ENCODE data around the gene GPC6.

Gene GPC6

DNA sequence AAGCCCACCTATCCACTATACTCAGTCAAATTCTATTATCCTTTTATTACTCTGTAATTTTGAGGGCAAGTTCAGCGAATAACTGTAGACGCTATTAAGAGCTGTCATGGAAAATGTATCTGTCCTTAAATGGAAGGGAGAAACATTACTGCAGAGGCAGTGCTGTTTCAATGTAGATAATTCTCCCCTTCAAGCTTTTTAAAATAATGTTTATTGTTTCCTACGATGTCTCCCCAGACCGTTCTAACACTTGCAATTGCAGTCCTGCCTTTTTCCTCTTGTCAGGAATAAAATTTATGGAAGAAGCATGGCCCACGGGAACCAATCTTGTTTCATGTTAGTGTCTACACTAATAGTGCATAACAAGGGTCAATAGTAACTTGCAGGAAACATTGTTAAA, 159.5 kb downstream of the GPC6 start:
- no peak for DNase-seq

DNA sequence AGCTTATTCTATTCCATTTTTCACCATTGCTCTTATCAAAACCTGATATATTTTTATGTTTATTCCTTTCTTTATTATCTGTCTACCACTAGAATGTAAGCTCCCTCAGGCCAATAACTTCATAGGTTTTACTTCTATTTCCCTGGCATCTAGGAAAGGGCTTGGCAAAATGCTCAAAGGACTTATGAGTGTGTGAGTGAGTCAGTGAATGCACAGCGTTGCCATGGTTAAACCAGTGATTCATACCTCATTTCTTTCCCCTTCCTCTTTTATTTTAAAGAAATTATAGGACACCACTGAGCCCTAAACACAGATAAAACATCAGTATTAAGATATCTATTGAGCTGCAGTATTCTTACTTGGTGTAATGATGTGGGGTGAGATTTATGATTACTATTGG, 162.1 kb downstream of the GPC6 start:
- no peak for DNase-seq

DNA sequence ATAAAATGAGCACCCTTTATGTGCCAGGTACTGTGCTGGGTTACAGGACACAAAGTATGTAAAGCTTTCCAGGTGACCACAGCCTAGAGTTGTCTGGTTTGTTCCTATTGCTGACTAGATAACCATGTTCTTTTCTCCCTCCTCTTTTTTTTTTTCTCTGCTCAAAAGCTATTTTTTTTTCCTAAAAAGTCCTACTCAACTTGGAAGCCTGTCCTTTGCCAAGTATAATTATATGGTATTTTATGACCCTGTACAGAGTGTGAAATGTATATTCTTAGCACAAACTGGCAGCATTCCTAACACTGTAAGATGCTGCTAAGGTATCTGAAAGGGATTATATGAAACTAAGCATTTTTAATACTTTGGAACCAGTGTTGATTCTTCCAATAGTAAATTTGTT, 171.0 kb downstream of the GPC6 start:
- DNase-seq = no peak

DNA sequence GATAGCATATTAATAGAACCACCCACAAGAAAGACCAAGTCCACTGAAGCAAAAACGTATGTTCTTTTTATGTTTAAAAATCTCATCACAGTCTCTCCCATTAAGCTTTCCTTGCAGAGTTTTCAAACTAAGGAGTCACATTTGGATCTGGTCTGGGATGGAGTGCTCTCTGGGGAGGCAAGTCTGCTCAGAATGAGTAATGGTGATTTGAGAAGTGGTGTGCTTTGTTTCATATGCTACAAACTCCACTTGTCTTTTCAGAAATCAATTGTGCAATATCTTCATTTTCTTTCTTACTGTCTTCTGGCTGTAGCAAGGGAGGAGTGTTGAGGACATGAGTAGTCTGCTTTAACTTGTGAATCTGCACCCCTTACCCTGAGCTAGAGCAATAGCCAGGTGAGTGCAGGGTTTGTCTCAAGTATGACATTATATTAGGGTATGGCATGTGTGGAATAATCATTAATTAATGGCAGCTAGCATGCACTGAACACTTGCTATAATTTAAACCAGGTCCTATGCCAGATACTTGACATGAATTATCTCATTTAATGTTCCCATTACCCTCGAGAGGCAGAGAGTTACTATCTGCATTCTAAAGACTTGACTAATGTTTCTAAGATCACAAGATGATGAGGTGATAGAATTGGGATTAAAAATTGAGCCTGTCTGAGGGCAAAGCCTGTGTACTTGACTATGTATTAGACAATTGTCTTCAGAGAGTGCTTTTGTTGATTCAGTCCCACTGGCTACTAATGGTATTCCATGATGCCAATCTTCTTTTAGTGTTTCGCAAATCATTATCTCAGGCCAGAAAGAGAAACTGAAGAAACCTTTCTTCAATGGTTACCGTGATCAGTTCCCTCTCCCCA, 171.8 kb downstream of the GPC6 start:
- no peak for DNase-seq

DNA sequence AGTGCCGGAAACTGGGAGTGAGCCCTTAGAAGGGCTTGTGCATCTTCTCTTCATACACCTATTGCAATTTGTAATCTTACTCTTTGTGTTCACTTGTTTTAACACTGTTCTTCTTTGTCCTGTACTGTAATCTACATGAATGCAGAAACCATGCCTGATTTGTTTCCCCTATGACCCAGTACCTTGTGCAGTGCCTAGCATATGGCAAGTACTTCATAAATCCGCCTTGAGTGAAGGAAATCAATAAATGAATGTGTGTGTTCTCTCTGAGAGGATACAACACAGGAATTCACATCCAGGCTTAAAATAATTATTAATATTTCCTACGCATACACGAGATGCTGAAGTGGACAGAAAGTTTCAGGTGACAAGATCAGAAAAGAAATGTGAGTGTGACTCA, 172.6 kb downstream of the GPC6 start:
- no peak for DNase-seq

DNA sequence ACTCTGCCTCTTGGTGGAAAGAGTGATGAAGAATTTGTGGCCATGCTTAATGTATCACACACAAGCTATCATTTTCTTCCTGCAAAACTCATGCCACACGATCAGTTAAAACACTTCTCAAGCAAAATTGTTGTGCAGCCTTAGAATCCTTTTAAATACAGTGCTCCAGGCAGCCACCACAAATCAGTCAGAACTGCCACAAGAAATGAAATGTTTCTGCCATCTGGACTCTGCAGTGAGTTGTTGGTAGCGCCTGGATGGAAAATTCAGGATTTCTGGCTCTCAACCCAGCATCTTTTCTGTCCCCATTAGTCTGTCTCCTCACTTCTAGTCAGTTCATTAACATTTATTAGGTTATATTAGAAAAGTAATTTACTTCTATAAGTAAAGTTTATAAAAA, 179.5 kb downstream of the GPC6 start:
- DNase-seq = no peak

DNA sequence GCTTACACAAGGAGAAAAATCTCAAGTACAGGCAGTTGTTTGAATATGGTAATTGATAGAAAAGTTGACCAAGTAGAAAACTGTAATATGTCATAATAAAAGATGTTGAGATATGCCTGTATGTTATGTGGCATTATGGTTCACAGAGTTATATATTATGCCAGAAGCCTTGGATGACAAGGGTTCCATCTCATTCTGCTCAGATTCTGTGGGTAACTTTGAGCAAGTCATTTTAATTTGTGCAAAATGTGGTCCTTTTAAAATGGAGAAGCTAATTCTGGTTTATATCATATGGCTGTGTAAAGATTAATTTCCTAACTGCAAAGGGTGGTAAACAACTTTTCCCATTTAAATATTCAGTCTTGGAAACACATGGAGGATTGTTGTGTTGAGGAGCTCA, 180.9 kb downstream of the GPC6 start:
- no peak for DNase-seq

DNA sequence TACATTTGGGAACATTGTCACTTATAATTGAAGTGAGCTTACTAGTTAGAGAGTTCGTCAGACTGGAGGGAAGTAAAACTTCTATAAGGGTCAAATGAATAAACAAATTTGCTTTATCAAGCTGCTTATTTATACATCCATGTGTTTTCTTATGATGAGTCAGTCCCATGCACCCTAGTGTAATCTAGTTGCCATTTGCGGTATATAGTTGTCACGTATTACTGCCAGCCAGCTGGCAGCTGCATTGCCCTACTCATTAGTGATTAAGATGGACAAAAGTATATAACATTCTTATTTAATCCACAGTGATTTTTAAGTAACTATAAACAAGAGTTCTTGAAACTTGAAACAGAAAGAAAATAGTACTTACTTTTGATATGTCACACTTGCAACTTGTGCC, 182.4 kb downstream of the GPC6 start:
- no peak for DNase-seq

DNA sequence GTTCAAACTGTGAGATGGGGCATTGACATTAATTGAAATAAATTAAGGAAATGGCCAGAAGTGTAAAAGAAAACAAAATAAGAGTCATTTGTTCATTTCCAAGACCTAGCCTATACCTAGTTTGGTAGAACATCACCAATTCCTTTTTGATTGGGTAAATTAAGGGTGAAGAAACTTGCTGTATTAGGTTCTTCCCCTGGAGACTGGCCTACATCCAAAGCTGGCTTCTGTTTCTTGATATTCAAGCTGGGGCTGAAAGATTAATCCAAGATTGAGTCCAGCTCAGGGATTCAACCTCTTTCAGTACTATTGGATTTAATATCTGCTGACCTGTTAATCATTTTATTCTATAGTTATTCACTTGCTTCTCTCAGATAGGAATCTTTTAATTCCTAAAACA, 183.2 kb downstream of the GPC6 start:
- DNase-seq = no peak

DNA sequence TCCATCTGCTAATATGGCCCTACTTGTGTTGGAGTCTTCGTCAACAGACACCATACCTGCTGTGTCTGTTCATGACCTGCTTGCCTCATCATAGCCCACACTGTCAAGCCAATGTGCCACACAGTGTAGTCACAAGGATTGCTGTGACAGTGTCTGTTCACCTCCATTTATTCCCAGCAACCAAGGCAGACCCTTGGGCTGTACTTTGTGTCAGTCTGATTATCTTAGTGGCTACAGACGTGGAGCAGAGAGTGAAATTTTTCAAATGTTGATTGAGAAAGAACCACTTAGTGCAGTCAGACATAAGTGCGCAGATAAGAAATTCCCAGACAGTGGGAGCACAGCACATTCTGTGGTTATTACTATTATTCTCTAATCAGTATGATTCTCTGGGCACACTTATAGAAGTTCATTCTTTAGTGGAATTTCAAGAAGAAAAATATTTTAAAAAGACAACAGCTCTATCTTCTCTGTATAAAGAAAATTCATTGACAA, 184.6 kb downstream of the GPC6 start:
- DNase-seq = no peak

DNA sequence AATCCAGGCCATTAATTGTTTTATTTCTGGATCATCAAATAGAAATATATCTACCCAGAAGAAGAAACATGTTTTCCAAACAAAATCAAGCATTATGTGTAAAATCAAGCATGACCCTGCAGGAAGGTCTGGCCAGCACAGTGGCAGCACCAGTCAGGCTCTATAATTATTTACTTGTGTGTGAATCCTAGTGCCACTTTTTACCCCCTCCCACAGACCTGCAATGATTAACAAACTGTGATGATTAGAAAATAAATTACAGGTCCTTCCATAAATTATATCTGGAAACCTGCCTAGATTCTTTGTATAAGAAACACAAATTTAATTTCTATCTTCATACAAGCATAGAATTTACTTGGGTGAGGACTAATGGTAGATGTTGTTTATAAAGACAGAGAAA, 186.1 kb downstream of the GPC6 start:
- DNase-seq = no peak

DNA sequence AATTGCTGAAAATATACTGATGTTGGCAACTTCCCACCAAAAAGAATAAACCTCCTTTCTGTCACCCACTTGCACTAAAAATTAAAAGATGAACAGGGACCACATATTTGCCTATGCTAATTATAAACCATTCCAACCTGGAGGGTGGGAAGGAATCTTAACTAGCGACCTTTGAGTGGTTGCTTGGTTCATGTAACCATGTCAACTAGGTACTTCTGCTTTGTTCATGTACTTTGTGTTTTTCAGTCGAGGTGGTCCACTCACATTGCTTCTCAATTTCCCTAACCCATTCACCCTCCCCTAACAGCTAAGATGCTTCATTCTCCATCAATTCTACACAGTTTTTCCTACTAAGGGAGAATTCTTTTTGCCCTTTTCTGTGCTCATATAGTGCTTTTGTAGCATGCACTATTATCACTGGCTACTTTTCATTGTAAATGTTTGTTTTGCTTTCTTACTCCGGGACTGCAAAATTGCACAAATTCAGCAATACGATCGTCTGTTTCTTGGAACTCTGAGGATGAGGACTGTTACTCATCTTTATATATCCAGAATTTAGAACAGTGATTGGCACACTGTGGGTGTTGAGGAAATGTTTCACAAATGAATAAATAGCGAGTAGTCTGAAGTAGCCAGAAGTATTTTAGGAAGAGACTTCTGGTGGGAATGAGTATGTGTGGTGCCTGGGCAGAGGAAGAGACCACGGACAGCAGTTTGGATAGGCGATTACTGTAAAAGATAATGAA, 187.5 kb downstream of the GPC6 start:
- DNase-seq = no peak

DNA sequence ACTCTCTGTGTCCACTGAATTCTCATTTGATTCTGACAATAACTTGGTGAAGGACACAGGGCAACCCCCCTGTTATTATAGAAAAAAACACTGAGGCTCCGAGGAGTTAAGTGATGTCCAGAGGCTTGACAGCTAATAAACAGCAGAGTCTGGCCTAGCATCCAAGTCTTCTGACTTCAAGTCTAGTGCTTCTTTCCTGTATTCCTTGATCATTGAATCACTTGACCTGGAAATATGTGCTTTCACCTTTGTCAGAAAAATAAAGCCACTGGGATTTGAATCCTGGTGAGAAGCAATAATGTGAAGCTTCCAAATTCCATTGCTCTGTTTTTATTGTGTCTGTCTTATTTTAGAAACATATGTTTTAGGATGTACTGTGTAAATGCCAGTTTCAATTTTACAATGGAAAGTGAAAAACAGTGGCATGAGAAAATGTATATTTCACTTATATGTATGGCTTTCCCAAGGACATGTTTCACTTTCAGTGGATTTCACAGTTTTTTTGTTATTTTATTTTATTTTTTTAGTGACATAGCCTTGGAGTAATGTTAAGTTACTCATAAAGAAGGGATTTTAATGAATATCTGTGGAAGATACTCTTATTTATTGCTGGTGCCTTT, 190.2 kb downstream of the GPC6 start:
- DNase-seq = no peak

DNA sequence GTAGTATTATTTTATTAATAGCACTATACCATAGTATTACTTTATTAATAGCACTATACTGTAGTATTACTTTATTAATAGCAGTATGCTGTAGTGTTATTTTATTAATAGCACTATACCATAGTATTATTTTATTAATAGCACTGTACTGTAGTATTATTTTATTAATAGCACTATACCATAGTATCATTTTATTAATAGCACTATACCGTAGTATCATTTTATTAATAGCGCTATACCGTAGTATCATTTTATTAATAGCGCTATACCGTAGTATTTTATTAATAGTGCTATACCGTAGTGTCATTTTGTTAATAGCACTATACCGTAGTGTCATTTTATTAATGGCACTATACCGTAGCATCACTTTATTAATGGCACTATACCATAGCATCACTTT, 191.8 kb downstream of the GPC6 start:
- no peak for DNase-seq

DNA sequence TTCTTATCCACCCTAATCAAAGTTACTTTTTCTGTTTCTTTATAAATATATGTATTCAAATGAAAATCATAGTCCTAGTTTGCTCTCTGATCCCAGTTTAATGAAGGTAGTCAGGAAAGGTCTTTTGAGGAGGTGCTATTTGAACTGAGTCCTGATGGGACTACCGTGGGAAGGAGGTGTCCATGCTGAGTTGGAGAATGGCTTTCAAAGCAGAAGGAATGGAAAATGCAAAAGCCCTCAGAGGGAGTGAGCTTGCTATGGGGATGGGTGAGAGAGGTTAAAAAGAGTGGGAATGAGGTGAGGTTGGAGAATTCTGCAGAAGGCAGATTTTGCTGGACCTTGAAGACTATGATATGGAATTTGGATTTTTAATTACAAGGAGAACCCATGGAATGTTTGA, 193.6 kb downstream of the GPC6 start:
- no peak for DNase-seq

DNA sequence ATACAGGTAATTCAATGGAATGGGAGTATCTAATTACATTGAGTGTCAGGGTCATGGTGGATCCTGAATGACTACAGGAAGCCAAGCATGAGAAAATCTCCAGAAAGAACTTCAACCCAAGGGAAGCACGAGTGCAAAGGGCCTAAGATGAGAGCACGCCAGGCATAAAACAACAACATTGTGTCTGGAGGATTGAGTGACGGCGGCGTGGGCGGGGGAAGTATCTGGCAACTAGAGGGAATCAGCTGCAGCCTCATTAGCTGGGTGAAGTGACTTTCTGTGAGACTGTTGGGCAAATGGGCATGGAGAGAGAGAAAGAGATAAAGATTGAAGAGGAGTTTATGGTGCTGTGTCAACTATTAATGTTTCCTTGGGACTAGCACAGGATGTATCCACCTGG, 194.3 kb downstream of the GPC6 start:
- DNase-seq = no peak

DNA sequence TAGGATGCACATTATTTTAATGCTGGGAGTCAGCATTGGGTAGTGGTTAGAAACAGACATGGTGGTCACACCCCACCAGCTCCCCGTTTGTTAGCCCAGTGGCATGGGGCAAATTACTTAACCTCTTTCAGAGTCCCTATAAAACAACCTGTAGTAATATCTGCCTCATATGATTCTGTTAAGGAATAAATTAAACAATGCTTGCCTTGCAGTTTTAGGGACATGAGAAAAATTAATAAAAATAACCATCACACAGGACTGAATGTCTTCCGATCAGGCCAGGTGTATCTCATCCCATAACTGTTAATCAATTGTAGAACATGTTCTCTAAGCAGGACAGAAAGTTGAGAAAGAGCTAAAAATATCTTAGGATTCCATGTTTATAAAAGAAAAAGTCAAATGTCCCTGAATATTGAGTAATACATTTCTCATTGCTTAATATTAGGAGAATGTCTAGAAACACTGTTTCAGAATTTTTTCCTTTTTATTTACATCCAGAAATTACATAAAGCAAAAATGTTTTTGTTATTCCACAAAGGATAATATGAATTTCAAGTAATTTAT, 196.5 kb downstream of the GPC6 start:
- no peak for DNase-seq

DNA sequence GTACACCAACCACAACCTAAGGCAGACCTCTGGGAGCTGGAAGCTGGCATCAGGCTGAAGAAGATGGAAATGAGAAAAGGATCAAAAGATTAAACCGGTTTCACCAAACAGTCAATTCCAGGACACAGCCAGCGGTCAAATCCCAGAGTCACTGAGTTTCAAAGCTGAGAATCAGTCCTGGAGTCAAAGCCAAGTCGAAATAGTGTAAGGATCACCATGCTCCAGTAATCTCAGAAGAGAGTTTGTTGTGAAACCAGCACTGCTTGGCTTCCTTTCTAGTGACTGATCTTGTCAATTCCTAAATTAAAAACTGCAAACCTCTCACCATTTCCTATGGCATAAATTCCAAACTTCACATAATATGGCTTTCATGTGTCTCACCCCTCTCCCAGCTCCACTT, 198.8 kb downstream of the GPC6 start:
- no peak for DNase-seq

DNA sequence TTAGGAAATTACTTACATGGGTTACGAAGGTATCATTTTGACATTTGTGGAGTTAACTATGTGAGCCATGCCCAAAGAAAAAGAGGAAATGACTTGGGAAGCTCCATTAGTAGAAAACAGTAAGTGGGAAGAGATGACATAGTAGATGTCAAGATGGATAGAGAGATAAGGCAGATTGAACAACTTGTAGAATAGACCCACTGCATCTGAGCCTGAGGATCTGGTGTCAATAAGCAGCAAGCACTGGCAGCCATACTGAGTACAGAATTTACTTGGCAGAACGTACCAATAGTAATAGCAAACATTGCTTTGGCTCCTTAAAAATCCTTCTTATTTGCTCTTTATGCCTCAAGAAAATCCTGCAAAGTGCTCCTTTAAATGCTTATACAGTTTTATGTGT, 203.8 kb downstream of the GPC6 start:
- no peak for DNase-seq

DNA sequence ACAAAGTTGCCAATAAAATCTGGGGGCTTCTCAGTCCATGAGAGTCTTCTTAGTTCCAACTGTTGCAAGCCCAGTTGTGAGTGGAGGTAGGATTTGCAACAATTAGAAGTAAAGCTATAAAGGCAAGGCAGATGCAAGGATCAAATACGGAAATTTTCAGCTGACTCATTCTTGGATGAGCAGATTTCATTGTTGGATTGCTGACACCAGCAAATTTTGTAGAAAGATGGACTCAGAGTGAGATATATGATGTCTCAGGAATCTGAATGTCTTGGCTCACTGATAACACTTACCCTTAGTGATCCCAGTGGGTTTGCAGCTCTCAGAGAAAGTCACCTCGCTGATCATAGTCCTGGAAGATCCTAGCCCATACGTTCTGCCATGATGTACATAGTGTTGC, 209.0 kb downstream of the GPC6 start:
- no peak for DNase-seq

DNA sequence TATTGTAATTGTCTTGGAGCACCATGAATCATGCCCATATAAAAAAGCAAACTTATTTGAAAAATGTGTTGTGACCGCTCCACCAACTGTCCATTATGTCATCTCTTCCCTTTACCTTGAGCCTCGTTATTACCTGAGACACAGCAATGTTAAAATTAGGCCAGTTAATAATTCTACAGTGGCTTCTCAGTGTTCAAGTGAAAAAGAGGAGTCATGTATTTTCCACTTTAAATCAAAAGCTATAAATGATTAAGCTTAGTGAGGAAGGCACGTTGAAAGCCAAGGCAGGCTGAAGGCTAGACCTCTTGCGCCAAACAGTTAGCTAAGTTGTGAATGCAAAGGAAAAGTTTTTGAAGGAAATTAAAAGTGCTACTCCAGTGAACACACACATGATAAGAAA, 210.5 kb downstream of the GPC6 start:
- no peak for DNase-seq

DNA sequence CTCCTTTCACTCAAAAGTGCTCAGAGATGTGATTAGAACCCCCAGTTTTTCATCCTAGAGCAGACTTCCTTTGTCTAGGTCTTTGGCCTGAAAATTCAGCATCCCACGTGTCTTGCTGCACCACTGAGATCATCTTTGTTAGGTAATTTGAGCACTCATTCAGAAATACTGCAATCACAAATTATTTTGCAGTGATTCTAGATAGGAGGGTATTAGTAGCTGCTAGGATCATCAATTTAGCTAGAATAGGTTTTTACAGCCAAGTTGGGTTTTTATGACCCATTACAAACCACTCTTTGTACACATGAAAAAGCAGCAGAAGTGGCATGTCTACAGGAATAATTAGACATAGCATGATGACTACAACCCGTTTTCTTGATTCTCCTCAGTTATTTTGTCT, 219.6 kb downstream of the GPC6 start:
- no peak for DNase-seq

DNA sequence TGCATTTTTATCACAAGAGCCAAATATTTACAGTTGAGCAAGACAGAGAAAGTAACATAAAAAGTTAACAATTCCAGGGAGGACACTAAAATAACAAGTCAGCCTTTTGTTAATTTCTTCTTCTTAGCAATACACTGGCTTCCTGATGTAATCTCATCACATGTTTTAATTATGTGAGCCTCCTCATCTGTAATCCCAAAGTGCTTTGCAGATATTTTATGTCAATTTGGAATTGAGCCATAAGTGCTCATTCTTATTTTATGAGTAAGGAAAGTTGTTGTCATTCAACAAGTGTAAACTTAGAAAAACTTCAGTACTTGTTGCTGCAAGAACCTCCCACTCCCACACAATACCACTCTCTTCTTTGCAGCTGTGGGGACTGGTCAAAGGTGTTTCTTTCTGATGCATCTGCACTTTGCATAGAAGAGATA, 223.6 kb downstream of the GPC6 start:
- no peak for DNase-seq

DNA sequence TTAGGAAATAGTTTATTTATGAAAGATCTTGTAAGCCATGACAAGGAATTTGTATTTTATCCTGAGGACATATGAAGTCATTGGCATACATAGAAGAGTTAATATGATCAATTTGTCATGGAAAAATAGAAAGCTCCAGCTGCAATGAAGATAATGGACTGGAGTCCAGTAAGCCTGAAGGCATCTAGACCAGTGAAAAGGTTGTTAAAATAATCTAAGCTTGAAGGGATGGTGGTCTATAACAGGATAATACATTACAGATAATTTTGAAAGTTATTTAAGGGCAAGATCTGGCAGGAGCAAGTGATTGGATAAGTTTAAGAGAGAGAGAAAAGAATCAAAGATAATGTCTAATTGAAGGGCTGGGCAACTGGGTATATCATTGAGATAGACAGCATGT, 224.2 kb downstream of the GPC6 start:
- no peak for DNase-seq

Measured in T1000 (cell line).